Activated T-cell treated with anti-CD3 and anti-CD28 coated beads, Interleukin-2, amount 50 U/mL, for 1 hour (primary cell): ENCODE measurements around the gene PIK3CG.
"Not testable (repeated sequence)": the region's sequence is repeated elsewhere in the genome, so short reads cannot be mapped to it uniquely, and the experiment has no call there.

Experiments used
- DNase-seq: peaks from one replicate; pipeline ENCODE4 v3.0.0-alpha.2; 2020

Gene PIK3CG

GRCh38 chr7:106944035-106944665 lies 79.1 kb downstream of the PIK3CG start:
- DNase-seq = no peak

- DNase-seq = no peak
Observed at GRCh38 chr7:106947244-106947728, 82.2 kb downstream of the PIK3CG start.

GRCh38 chr7:106952001-106952657 lies 87.0 kb downstream of the PIK3CG start:
- no peak for DNase-seq

GRCh38 chr7:106952658-106953231 lies 87.7 kb downstream of the PIK3CG start:
- DNase-seq = no peak

- no peak for DNase-seq
Observed at GRCh38 chr7:106954840-106955239, 89.8 kb downstream of the PIK3CG start.

- DNase-seq = not testable (repeated sequence)
Observed at GRCh38 chr7:106955857-106956256, 90.8 kb downstream of the PIK3CG start.
